Left hindlimb (tissue), 1 donor: Measurements from ENCODE around the gene PRKCH.
"Not testable (repeated sequence)": the region's sequence is repeated elsewhere in the genome, so short reads cannot be mapped to it uniquely, and the experiment has no call there.

ENCODE experiments used
- DNase-seq: peaks from one replicate; pipeline ENCODE4 v3.0.0-alpha.2; 2018

PRKCH gene

GRCh38 chr14:61396279-61396678, 74.9 kb downstream of the PRKCH start:
- no peak for DNase-seq

- no peak for DNase-seq
These were observed 75.3 kb downstream of the PRKCH start for GRCh38 chr14:61396694-61397093.

DNA sequence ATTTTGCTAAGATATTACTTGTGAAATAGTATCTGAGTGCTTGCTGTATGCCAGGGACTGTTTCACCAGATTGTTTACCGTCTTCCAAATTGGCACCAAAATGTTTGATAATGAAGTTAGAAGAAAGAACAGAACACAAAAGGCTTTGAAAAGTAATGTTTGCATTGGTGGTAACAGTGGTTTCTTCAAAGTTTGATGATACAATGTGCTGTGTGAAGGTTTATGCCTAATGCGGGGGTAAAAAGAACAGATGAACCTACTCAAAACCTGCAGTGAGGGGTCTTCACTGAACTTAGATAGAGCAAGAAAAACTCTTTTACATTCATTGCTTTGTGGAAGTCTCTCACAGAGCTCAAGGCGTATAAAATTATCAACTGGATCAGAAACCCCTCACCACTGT, 76.2 kb downstream of the PRKCH start:
- DNase-seq, result no peak

GRCh38 chr14:61398221-61398620, 76.8 kb downstream of the PRKCH start:
- DNase-seq, result no peak

- DNase-seq, result no peak
These were observed 78.0 kb downstream of the PRKCH start for GRCh38 chr14:61399365-61399764.

DNA sequence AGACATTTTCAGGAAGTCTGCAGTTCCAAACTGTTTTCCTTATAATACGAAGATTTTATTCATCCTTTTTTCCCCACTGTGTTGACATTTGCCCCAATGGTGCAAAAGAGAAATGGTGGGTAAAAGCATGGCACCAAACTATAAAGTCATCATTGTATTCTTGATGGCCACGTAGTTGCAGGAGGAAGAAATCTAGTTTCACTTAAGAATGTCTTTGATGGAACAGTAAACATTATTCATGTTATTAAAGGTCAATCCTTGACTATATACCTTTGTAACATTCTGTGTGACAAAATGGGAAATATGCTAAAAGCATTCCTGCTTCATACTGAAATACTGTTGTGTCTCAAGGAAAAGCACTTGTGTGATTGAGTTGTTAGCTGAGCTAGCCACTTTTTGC, 80.1 kb downstream of the PRKCH start:
- no peak for DNase-seq

- no peak for DNase-seq
These were observed 82.0 kb downstream of the PRKCH start for GRCh38 chr14:61403411-61403810.

- DNase-seq, result no peak
These were observed 83.3 kb downstream of the PRKCH start for GRCh38 chr14:61404637-61405036.

DNA sequence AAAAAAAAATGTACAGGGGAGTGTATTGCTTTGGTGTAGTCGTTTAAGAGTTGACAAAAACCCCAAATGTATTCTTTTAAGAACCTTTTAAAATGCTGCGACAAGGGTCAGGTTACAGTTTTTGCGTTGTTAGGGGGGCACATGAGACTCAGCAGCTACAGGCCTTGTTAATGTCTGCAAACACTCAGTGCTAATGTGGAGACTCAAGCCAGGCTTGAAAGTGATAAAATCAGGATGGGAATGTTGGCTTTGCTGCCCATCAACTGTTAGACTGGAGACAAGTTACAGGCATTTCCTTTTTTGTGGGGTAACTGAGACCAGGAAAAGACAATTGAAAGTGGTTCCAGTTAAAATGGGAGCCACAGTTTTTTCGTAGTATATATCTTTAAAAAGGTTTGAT, 84.8 kb downstream of the PRKCH start:
- no peak for DNase-seq

DNA sequence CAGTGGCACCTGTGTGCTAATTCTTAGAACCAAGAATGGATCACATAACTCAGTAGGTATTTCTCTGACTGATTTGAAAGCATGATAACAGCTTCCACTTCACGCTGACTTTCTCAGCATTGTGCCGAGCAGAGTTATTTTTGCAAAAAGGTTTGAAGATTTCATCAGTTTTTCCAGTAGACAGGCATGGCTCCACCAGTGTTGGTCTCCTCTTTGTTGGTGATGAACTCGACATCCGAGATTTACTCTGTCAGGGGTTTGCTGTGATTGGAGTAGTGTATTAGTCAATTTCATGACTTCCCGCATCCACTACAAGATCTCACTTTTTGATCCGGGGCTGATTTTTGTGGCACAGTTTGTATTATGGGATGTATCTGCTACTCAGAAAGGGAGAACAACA, 85.3 kb downstream of the PRKCH start:
- DNase-seq, result no peak

GRCh38 chr14:61408498-61408897, 87.1 kb downstream of the PRKCH start:
- DNase-seq, result no peak

GRCh38 chr14:61409782-61410181, 88.4 kb downstream of the PRKCH start:
- no peak for DNase-seq

- not testable (repeated sequence) for DNase-seq
These were observed 94.6 kb downstream of the PRKCH start for GRCh38 chr14:61415934-61416333.

- DNase-seq, result no peak
These were observed 95.2 kb downstream of the PRKCH start for GRCh38 chr14:61416591-61416990.

- no peak for DNase-seq
These were observed 95.8 kb downstream of the PRKCH start for GRCh38 chr14:61417141-61417540.

- DNase-seq, result no peak
These were observed 96.6 kb downstream of the PRKCH start for GRCh38 chr14:61417883-61418455.

DNA sequence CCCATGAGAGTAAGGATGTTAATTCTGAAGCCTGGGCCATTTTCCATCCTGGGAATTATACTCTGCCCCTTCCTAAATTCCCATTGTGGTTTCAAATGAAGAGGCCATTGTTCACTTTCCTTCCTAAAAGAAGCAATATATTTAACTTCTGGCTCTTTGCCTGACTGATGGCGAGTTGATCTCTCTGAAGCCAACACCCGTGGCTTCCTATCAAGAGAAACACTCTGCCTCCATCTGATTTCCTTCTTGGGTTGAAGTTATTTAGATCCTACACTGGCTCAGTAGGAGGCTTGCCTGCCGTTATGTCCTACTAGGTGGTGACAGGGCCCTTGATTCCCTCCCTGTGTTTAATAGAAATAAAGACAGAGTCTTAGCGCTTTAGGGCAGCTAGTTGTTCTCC, 97.4 kb downstream of the PRKCH start:
- no peak for DNase-seq

GRCh38 chr14:61419201-61419600, 97.8 kb downstream of the PRKCH start:
- DNase-seq, result no peak

DNA sequence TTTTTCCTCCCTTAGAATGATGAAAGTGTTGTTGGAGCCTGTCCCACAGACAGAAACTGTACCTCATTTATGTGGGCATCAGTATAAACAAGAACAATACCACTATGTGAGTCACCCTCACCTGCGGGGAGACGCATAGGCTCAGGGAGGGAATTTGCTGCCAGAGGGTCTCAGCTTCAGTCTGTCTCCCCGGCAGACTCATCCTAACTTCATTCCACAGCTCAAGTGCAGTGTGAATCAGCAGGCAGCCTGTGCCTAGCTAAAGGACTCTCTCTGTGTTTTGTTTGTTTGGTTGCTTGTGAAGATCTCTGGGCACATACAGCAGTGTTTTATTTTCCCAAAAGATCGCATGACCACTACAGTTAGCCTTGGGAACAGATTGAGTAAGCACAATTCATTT, 98.9 kb downstream of the PRKCH start:
- DNase-seq, result no peak

- DNase-seq, result no peak
These were observed 100.0 kb downstream of the PRKCH start for GRCh38 chr14:61421212-61421923.

DNA sequence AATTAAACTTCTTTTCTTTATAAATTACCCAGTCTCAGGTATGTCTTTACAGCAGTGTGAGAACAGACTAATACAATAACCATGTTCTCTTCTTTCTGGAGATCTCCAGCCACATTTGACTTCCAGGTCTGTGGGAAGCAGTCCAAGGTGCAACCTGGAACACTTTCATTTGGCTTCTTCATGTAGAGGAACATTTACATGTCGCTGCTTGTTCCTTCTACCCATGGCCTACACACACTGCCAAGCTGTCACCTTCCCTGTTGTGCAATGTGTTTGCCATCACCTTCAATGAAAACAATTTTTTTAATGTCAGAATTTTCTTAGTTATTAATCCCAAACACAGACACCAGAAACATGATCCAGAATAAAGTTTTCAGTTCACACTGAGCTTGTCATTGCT, 104.7 kb downstream of the PRKCH start:
- no peak for DNase-seq

GRCh38 chr14:61428261-61428660, 106.9 kb downstream of the PRKCH start:
- DNase-seq, result no peak

DNA sequence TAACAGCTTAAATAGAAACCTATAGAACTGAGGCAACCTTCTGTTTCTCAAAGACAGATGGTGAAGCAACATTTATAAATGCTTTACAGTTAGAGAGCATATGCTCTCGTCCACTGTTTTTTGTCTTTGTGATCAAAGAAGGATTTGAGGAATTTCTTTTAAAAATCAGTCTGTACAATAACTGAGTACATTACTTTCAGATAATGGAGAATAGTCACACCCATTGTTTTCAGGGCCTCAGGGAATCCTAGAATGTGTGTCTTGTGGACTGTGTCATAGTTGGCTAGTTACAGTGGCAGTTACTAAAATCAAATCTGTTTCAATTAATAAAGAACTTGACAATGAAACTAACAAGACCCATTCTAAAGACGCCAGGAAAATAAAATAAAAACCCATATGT, 107.9 kb downstream of the PRKCH start:
- no peak for DNase-seq

- DNase-seq, result no peak
These were observed 108.8 kb downstream of the PRKCH start for GRCh38 chr14:61430066-61430757.
